NT2/D1 (cell line): Measurements from ENCODE around the gene FAM161B.

Experiments
- SUZ12 ChIP-seq: IDR thresholded peaks from 2 replicates; pipeline ENCODE4 v1.6.1; 2011; ENCODE audit not compliant: insufficient read length, insufficient read depth; ENCODE audit errors: extremely low read depth
- ZNF274 ChIP-seq: IDR thresholded peaks from 2 replicates; pipeline ENCODE4 v1.6.1; 2011; ENCODE audit warnings: mild to moderate bottlenecking, low read depth, low read length

DNA sequence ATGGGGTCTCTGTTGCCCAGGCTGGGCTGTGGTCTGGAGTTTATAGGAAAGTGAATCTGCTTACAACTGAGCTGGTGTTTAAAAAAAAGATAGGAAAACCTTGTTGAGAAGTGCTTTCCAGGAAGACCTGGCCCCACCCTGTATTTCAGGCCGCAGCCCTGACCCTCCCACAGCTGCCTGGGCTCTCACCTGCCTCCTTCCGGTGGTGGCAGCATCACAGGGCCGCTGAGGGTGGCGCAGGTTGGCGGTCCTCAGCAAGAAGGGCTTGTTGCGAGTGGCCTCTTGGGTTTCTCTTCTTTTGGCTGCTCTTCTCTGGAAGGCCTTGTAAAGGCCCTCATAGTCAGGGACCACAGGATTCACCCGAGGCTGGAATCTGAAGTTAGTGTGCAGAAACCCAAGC lies 7.7 kb downstream of the FAM161B start:
- TF ChIP-seq SUZ12 (no peak), ZNF274 (no peak)
